Stimulated activated memory B cell treated with anti-CD40 and anti-IgM and Interleukin-4, amounts not matched to agents 10 μg/mL and 1 μg/mL and 100 μg/mL, for 72 hours (primary cell): ENCODE measurements around the gene PLEKHN1.

Experiments used
- ATAC-seq: fragments of 150-1000 bp; cut with Tn5 transposase; 2 replicates; pipeline ENCODE4 v1.10.0; 2021
- H3K27ac Mint-ChIP-seq: one replicate; pipeline ENCODE4 v1.8.0; 2022; ENCODE audit warnings: mild to moderate bottlenecking, mixed read lengths
- H3K27me3 Mint-ChIP-seq: one replicate; pipeline ENCODE4 v1.8.0; 2022; ENCODE audit warnings: mixed read lengths
- H3K36me3 Mint-ChIP-seq: one replicate; pipeline ENCODE4 v1.8.0; 2022; ENCODE audit warnings: mixed read lengths
- H3K4me1 Mint-ChIP-seq: one replicate; pipeline ENCODE4 v1.8.0; 2022; ENCODE audit warnings: mixed read lengths
- H3K4me3 Mint-ChIP-seq: one replicate; pipeline ENCODE4 v1.8.0; 2022; ENCODE audit warnings: mild to moderate bottlenecking, moderate library complexity, mixed read lengths
- H3K9me3 Mint-ChIP-seq: one replicate; pipeline ENCODE4 v1.8.0; 2022; ENCODE audit warnings: mixed read lengths

Gene PLEKHN1, protein sequence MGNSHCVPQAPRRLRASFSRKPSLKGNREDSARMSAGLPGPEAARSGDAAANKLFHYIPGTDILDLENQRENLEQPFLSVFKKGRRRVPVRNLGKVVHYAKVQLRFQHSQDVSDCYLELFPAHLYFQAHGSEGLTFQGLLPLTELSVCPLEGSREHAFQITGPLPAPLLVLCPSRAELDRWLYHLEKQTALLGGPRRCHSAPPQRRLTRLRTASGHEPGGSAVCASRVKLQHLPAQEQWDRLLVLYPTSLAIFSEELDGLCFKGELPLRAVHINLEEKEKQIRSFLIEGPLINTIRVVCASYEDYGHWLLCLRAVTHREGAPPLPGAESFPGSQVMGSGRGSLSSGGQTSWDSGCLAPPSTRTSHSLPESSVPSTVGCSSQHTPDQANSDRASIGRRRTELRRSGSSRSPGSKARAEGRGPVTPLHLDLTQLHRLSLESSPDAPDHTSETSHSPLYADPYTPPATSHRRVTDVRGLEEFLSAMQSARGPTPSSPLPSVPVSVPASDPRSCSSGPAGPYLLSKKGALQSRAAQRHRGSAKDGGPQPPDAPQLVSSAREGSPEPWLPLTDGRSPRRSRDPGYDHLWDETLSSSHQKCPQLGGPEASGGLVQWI

GRCh38 chr1:966135-966703 lies at the start of gene PLEKHN1:
TSS of gene PLEKHN1 (plus strand) at chr1:966482. CDS start at chr1:966532, 50 bp downstream.
- peaks cover 12% of the 10 kb centered on the region for H3K4me1 Mint-ChIP-seq
- ATAC-seq, result peak; percentile 62
- H3K36me3 Mint-ChIP-seq, result peaks cover 4% of the 10 kb centered on the region
- H3K27me3 Mint-ChIP-seq, result peaks cover 11% of the 10 kb centered on the region
- H3K9me3 Mint-ChIP-seq, result no peaks in the 10 kb centered on the region
- peak within 1 kb of the TSS; percentile 83 for H3K4me3 Mint-ChIP-seq
- no peak within 1 kb of the TSS for H3K27ac Mint-ChIP-seq

DNA sequence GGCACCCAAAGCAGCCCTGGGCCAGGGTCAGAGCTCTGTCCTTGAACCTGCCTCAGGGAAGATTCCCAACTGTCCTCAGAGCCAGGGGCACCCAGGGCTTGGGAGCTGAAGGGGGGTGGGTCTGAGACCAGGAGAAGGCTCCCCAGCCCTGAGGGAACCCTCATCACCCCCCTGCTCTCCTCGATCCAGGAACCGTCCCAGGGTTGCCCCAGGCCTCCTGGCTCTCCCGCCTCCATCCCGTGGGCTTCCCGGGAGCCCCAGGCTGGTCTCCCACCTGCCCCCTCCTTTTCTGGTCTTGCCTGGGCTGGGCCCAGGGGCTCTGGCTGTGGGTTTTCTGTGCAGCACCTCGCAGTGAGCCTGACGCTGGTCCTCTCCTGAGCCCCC lies 49.2 kb upstream of the PLEKHN1 start:
- Mint-ChIP-seq H3K27me3 (peaks cover 100% of the 10 kb centered on the region), H3K27ac (no peak overlapping the region), H3K4me1 (peaks cover 20% of the 10 kb centered on the region), H3K9me3 (no peaks in the 10 kb centered on the region), H3K4me3 (no peak overlapping the region), H3K36me3 (no peaks in the 10 kb centered on the region)
- no peak for ATAC-seq

GRCh38 chr1:917466-918091 lies 48.7 kb upstream of the PLEKHN1 start:
- no peaks in the 10 kb centered on the region for H3K9me3 Mint-ChIP-seq
- H3K27me3 Mint-ChIP-seq, result peaks cover 100% of the 10 kb centered on the region
- H3K4me1 Mint-ChIP-seq, result peaks cover 21% of the 10 kb centered on the region
- H3K36me3 Mint-ChIP-seq, result no peaks in the 10 kb centered on the region
- H3K4me3 Mint-ChIP-seq, result no peak overlapping the region
- ATAC-seq, result no peak
- no peak overlapping the region for H3K27ac Mint-ChIP-seq

DNA sequence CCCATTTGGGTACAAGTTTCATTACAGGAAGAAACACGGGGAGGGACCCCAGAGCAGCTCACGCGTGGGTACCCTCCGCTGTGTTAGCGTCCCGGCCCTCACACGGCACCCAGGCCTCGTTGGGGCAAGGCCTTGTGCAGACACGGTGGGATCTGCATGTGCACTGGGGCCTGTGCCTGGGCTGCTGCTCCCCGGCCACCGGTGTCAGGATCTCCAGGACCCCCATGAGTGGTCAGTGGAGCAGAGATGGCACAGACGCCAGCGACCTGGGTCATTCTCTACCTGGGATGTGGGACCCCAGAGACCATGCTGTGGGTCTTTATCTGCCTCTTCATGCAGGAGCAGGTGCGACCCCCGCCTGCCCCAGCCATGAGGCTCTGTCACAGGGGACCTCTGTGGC lies 47.9 kb upstream of the PLEKHN1 start:
- Mint-ChIP-seq H3K27me3 (peaks cover 100% of the 10 kb centered on the region), H3K4me3 (no peak overlapping the region), H3K36me3 (no peaks in the 10 kb centered on the region), H3K4me1 (peaks cover 28% of the 10 kb centered on the region), H3K9me3 (no peaks in the 10 kb centered on the region), H3K27ac (no peak overlapping the region)
- no peak for ATAC-seq

DNA sequence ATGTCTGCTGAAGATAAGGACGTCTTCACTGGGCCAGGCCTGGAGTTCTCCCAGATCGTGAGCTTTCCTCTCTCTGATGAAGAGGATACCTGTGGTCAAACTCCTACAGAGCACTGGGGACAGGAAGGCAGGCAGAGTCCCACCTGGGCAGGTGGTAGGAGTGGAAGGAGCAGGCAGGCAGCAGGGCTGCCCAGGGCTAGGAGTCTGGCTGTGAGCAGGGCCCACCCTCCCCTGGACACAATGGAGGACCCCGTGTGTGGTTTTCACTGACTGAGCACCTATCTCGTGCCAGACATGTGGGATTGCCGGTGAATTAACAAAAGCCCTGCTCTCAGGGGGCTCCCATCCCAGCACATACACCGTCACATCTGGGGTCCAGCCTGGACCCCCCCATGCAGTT lies 47.4 kb upstream of the PLEKHN1 start:
- Mint-ChIP-seq H3K27me3 (peaks cover 98% of the 10 kb centered on the region), H3K27ac (no peak overlapping the region), H3K4me3 (no peak overlapping the region), H3K4me1 (peaks cover 29% of the 10 kb centered on the region), H3K36me3 (no peaks in the 10 kb centered on the region), H3K9me3 (no peaks in the 10 kb centered on the region)
- no peak for ATAC-seq

- no peak for ATAC-seq
- Mint-ChIP-seq H3K9me3 (no peaks in the 10 kb centered on the region), H3K36me3 (no peaks in the 10 kb centered on the region), H3K27ac (no peak overlapping the region), H3K4me3 (no peak overlapping the region), H3K27me3 (peaks cover 92% of the 10 kb centered on the region), H3K4me1 (peaks cover 29% of the 10 kb centered on the region)
Observed at GRCh38 chr1:919271-919872, 46.9 kb upstream of the PLEKHN1 start.

DNA sequence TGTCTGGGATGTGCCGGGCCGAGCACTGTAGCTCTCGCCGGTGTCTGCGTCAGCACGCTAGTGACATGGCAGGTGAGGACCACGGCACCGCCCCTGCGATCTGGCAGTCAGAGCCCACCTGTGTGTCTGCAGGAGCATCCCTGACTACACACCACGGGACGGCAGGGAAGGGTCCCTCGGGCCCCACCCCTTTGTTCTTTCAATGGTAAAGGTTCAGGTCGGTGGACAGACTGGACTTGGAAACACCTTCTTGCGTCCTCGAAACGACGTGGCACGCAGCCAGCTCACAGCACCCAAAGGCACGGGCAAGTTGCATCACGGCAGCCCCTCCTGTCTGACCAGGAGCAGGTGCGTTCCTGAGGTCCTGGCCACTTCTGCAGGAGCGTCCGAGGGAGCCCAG lies 46.3 kb upstream of the PLEKHN1 start:
- H3K36me3 Mint-ChIP-seq, result no peaks in the 10 kb centered on the region
- no peak for ATAC-seq
- H3K4me3 Mint-ChIP-seq, result no peak overlapping the region
- H3K4me1 Mint-ChIP-seq, result peaks cover 29% of the 10 kb centered on the region
- H3K27me3 Mint-ChIP-seq, result peaks cover 86% of the 10 kb centered on the region
- no peak overlapping the region for H3K27ac Mint-ChIP-seq
- H3K9me3 Mint-ChIP-seq, result no peaks in the 10 kb centered on the region

DNA sequence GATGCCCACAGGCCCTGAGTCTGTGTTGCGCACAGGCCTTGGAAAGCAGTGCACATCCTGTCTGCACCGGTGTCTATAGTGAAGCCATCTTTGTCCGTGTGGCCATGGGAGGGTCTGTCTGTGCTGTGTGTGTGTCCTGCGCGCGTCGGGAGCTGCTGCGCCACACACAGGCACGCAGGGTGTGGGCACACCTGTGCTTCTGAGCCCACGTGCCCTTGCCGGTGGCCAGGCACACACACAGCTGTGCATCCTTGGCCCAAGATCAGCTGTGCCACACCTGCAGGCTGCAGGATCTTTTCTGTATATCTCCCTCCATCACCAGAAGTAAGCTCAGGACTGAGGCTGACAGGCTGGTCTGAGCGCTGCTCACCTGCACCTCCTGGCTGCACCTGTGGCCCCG lies 45.8 kb upstream of the PLEKHN1 start:
- no peak overlapping the region for H3K27ac Mint-ChIP-seq
- no peaks in the 10 kb centered on the region for H3K9me3 Mint-ChIP-seq
- H3K4me3 Mint-ChIP-seq, result no peak overlapping the region
- H3K4me1 Mint-ChIP-seq, result peaks cover 29% of the 10 kb centered on the region
- H3K27me3 Mint-ChIP-seq, result peaks cover 81% of the 10 kb centered on the region
- H3K36me3 Mint-ChIP-seq, result no peaks in the 10 kb centered on the region
- ATAC-seq, result no peak

GRCh38 chr1:921011-921837 lies 45.1 kb upstream of the PLEKHN1 start:
- Mint-ChIP-seq H3K36me3 (no peaks in the 10 kb centered on the region), H3K27me3 (peaks cover 80% of the 10 kb centered on the region), H3K4me3 (no peak overlapping the region), H3K4me1 (peaks cover 34% of the 10 kb centered on the region), H3K9me3 (no peaks in the 10 kb centered on the region), H3K27ac (no peak overlapping the region)
- peak; percentile 40 for ATAC-seq

GRCh38 chr1:923131-923990 lies 42.9 kb upstream of the PLEKHN1 start, which contains the start of gene SAMD11:
TSS of gene SAMD11 (plus strand) at chr1:923923. CDS start at chr1:924432, 509 bp downstream.
- Mint-ChIP-seq H3K27me3 (peaks cover 80% of the 10 kb centered on the region), H3K36me3 (no peaks in the 10 kb centered on the region), H3K9me3 (no peaks in the 10 kb centered on the region), H3K27ac (no peak within 1 kb of the TSS), H3K4me3 (peak within 1 kb of the TSS; percentile 66), H3K4me1 (peaks cover 34% of the 10 kb centered on the region)
- no peak for ATAC-seq

DNA sequence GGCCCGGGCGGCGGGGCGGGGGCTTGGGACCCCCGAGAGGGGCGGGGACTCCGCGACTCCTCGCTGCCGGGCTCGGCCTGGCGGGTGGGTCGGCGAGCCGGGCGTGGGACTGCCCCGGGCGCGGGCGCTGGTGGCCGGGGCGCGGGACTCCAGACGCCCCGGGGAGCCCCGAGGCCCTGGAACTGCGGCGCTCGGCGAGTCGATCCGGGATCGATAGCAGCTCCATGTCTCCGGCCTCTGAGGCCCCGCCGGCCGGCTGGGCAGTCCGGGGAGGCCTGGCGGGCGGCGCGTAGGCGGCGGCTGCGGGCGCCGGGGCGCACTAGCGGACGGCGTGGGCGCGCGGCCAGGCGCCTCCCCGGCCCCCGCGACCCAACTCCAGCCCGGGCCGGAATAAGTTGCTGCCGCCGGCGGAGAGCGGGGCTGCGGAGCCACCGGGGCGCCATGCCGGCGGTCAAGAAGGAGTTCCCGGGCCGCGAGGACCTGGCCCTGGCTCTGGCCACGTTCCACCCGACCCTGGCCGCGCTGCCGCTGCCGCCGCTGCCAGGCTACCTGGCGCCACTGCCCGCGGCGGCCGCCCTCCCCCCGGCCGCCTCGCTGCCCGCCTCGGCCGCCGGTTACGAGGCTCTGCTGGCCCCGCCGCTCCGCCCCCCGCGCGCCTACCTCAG lies 42.2 kb upstream of the PLEKHN1 start:
- no peaks in the 10 kb centered on the region for H3K9me3 Mint-ChIP-seq
- no peak overlapping the region for H3K27ac Mint-ChIP-seq
- H3K27me3 Mint-ChIP-seq, result peaks cover 80% of the 10 kb centered on the region
- ATAC-seq, result no peak
- H3K36me3 Mint-ChIP-seq, result no peaks in the 10 kb centered on the region
- peaks cover 34% of the 10 kb centered on the region for H3K4me1 Mint-ChIP-seq
- peak overlapping the region; percentile 54 for H3K4me3 Mint-ChIP-seq

DNA sequence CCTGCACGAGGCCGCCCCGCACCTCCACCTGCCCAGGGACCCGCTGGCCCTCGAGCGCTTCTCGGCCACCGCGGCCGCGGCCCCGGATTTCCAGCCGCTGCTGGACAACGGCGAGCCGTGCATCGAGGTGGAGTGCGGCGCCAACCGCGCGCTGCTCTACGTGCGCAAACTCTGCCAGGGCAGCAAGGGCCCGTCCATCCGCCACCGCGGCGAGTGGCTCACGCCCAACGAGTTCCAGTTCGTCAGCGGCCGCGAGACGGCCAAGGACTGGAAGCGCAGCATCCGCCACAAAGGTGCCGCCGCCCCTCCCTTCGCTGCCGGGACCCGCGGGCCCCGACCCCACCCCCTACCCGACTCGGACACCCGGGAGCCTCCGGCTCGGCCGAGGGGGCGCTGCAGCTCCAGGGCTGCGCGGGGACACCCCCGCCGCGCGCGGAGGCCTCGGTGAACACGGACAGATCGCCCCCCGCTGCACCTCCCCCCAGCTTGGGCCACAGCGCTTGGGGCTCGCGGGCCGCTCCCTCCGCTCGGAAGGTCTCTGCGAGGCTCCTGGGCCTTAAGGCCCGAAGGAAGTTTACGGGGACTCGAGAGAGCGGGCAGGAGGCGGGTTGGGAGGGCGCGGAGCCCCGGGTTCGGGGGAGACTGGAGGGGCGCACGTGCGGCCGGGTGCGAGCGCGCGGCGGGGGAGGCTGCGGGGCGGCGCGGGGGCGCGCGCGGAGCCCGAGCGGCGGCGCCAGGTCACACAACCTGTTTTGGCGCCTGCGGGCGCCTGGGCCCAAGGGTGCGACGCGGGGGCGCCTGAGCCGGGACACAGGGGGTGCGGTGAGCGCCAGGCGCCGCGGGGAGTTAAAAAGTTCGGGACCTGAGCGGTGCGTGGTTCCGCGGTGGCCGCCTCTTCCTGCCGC lies 41.4 kb upstream of the PLEKHN1 start:
- peaks cover 34% of the 10 kb centered on the region for H3K4me1 Mint-ChIP-seq
- H3K4me3 Mint-ChIP-seq, result peak overlapping the region; percentile 54
- no peak overlapping the region for H3K27ac Mint-ChIP-seq
- no peak for ATAC-seq
- peaks cover 79% of the 10 kb centered on the region for H3K27me3 Mint-ChIP-seq
- no peaks in the 10 kb centered on the region for H3K9me3 Mint-ChIP-seq
- no peaks in the 10 kb centered on the region for H3K36me3 Mint-ChIP-seq
